Measurements from ENCODE around the gene CFAP97D1. TPM values are rescaled to one million over a fixed set of nuclear protein-coding genes. Genes with fewer than 3 reads are reported as not detected.

The CFAP97D1 gene
- total and polyA plus RNA-seq, 10 of the 15 experiments (the other 5 are each of a cell fraction or from before 2014, with no cell fraction given), result 0.13 TPM; not detected in 9

DNA sequence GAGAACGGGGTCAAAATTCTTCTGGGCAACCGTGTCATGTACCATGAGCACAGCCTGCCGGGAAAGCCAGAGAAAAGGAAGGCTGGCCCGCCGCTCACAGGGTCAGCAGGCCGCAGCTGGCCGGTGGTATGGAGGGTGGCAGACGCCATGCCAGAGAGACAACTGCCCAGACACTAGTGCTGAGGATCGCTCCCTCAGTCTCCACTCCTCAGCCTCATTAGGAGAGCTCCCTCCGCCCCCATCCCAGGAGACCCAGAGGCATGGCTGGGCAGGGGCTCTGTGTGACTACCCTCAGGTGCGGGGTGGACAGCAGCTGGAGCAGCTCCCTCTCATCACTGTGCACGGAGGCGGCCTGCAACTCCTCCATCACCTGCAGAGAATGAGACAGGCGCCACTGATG, 49.5 kb downstream of the CFAP97D1 start:
- DNase-seq (ENCODE audit: low read depth, low spot score) (no peak), FAIRE-seq (no peak), ATAC-seq (no peak)
- TF ChIP-seq MEF2A (IDR thresholded peaks at IDR 0.05; ENCODE audit: insufficient read depth, low read depth, low read length), result no peak
- no peak overlapping the region for H3K27ac ChIP-seq (ENCODE audit: control insufficient read depth, insufficient read depth)
- no peak overlapping the region for H2AFZ ChIP-seq (ENCODE audit: control insufficient read depth, low read depth, low read length)
- intact Hi-C loops (cut with micrococcal nuclease; ENCODE audit: unreplicated experiment), result no loop called here
- H3K9me3 ChIP-seq (replicated peaks; ENCODE audit: control insufficient read depth, insufficient read depth, low read length), result no peaks in the 10 kb centered on the region
- H3K27me3 ChIP-seq (replicated peaks in 1 of 2; ENCODE audit: control insufficient read depth in 2 of 2, insufficient read depth in 2 of 2, low read length in 1 of 2), result peaks cover 11% of the 10 kb centered on the region in 2 experiments
- no peak overlapping the region for H3K9ac ChIP-seq (ENCODE audit: control insufficient read depth, insufficient read depth, low read length)
- H4K20me1 ChIP-seq (ENCODE audit: control insufficient read depth, insufficient read depth), result no peaks in the 10 kb centered on the region
- H3K4me3 ChIP-seq, result no peak overlapping the region
- ChIA-PET RAD21 (ENCODE audit: unreplicated experiment) (interaction anchor here (1.2 kb wide), 1 partner anchor 16 kb away, joined by 3 read pairs; no protein-coding TSS in a partner anchor), CTCF (interaction anchor here (1.0 kb wide), 1 partner anchor 13 kb away, joined by 3 read pairs; no protein-coding TSS in a partner anchor), SMC1A (ENCODE audit: uncharacterized antibody, unreplicated experiment) (no interaction called here), POLR2A (no interaction called here)
- in situ Hi-C loops (cut with MboI), result no loop called here
- no peaks in the 10 kb centered on the region for H3K79me2 ChIP-seq (ENCODE audit: control insufficient read depth, insufficient read depth, low read length)
- no TSS peak for BruUV-seq (replicated peaks)
- no peaks in the 10 kb centered on the region for H3K36me3 ChIP-seq (ENCODE audit: control insufficient read depth in 2 of 2, insufficient read depth in 2 of 2, low read length in 1 of 2)
- H3K4me2 ChIP-seq (ENCODE audit: control insufficient read depth, insufficient read depth), result no peak overlapping the region
- H3K4me1 ChIP-seq (ENCODE audit: control insufficient read depth, insufficient read depth, low read length), result no peaks in the 10 kb centered on the region
- WGBS (ENCODE audit: insufficient coverage, insufficient replicate concordance, low lambda C conversion rate, missing lambda C conversion rate), result 53% methylated on average over 12 of the region's 14 CpGs

GRCh38 chr17:43830510-43831140, 50.4 kb downstream of the CFAP97D1 start:
- ChIA-PET RAD21 (ENCODE audit: unreplicated experiment) (interaction anchor here (1.2 kb wide), 1 partner anchor 16 kb away, joined by 3 read pairs; no protein-coding TSS in a partner anchor), CTCF (interaction anchor here (1.0 kb wide), 1 partner anchor 14 kb away, joined by 3 read pairs; no protein-coding TSS in a partner anchor), POLR2A (no interaction called here), SMC1A (ENCODE audit: uncharacterized antibody, unreplicated experiment) (no interaction called here)
- no peaks in the 10 kb centered on the region for H3K79me2 ChIP-seq (ENCODE audit: control insufficient read depth, insufficient read depth, low read length)
- in situ Hi-C loops (cut with MboI), result no loop called here
- 8% methylated on average over 7 of the region's 7 CpGs for WGBS (ENCODE audit: insufficient coverage, insufficient replicate concordance, low lambda C conversion rate, missing lambda C conversion rate)
- no peaks in the 10 kb centered on the region for H3K4me1 ChIP-seq (ENCODE audit: control insufficient read depth, insufficient read depth, low read length)
- no peak overlapping the region for H2AFZ ChIP-seq (ENCODE audit: control insufficient read depth, low read depth, low read length)
- H3K4me2 ChIP-seq (ENCODE audit: control insufficient read depth, insufficient read depth), result no peak overlapping the region
- no peaks in the 10 kb centered on the region for H3K36me3 ChIP-seq (ENCODE audit: control insufficient read depth in 2 of 2, insufficient read depth in 2 of 2, low read length in 1 of 2)
- intact Hi-C loops (cut with micrococcal nuclease; ENCODE audit: unreplicated experiment), result no loop called here
- peaks cover 11% of the 10 kb centered on the region in 2 experiments for H3K27me3 ChIP-seq (replicated peaks in 1 of 2; ENCODE audit: control insufficient read depth in 2 of 2, insufficient read depth in 2 of 2, low read length in 1 of 2)
- BruUV-seq (replicated peaks), result no TSS peak
- ATAC-seq (peak; percentile 47), DNase-seq (ENCODE audit: low read depth, low spot score) (no peak), FAIRE-seq (no peak)
- H3K27ac ChIP-seq (ENCODE audit: control insufficient read depth, insufficient read depth), result no peak overlapping the region
- no peak overlapping the region for H3K9ac ChIP-seq (ENCODE audit: control insufficient read depth, insufficient read depth, low read length)
- H4K20me1 ChIP-seq (ENCODE audit: control insufficient read depth, insufficient read depth), result no peaks in the 10 kb centered on the region
- H3K9me3 ChIP-seq (replicated peaks; ENCODE audit: control insufficient read depth, insufficient read depth, low read length), result no peaks in the 10 kb centered on the region
- no peak overlapping the region for H3K4me3 ChIP-seq
- no peak for TF ChIP-seq KLF5 (IDR thresholded peaks at IDR 0.05; ENCODE audit: partially characterized antibody)
- TF ChIP-seq CREM (IDR thresholded peaks at IDR 0.05; ENCODE audit: low read depth), result no peak
- no peak for TF ChIP-seq NRF1 (conservative IDR thresholded peaks at IDR 0.05; ENCODE audit: low read depth, low read length)
- TF ChIP-seq SKIL (IDR thresholded peaks at IDR 0.05; ENCODE audit: low read depth, poor library complexity, severe bottlenecking), result no peak
- TF ChIP-seq TCF12 (IDR thresholded peaks at IDR 0.05; ENCODE audit: low read depth, low read length), result no peak
- TF ChIP-seq RELB (IDR thresholded peaks at IDR 0.05; ENCODE audit: low read depth), result no peak
- TF ChIP-seq SIN3A (IDR thresholded peaks at IDR 0.05; ENCODE audit: low read depth, low read length), result no peak
- no peak for TF ChIP-seq SREBF2 (IDR thresholded peaks at IDR 0.05; ENCODE audit: low read length)
- TF ChIP-seq POLR2AphosphoS2 (IDR thresholded peaks at IDR 0.05; ENCODE audit: low read depth, low read length), result no peak

Measured in GM12878 (cell line).